Dermis microvascular lymphatic vessel endothelial cell (primary cell): ENCODE results near the gene FKBP5. TPM values are rescaled to one million over a fixed set of nuclear protein-coding genes. Genes with fewer than 3 reads are reported as not detected.

Experiments used
- DNase-seq, 2 donors: peaks; one replicate each; pipeline versions ENCODE4 v3.0.0 to v3.0.0-alpha.2; 2010; ENCODE audit warnings: low read depth in 2 of 2
- total RNA-seq: library from RNA; depleted of rRNA; stranded (reverse); fragments of >200 nt; gene quantifications from 2 replicates; pipeline ENCODE4 v1.2.1, GENCODE V29; 2014

FKBP5 gene
- total RNA-seq, 1 donor from 2014 or later, result 40.3 TPM

- DNase-seq, result no peak
Measured at GRCh38 chr6:35665573-35665972, 23.1 kb downstream of the FKBP5 start.

DNA sequence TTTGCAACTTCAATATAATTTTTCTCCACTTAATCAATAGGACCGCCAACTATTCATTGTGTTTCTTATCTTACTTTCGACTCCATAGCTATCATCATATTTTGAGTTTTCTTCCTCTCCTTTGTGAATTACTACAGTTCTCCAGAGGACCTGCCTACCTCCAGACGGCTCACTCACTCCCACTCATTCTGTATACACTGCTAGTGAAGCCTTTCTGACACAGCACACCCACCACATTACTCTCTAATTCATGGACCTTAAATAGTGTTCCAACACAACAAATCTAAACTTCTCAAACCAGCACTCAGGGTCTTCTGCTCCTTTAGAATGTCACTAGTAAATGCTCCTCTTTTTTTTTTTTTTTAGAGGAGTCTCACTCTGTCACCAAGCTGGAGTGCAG is 23.8 kb downstream of the FKBP5 start:
- DNase-seq, result no peak

DNA sequence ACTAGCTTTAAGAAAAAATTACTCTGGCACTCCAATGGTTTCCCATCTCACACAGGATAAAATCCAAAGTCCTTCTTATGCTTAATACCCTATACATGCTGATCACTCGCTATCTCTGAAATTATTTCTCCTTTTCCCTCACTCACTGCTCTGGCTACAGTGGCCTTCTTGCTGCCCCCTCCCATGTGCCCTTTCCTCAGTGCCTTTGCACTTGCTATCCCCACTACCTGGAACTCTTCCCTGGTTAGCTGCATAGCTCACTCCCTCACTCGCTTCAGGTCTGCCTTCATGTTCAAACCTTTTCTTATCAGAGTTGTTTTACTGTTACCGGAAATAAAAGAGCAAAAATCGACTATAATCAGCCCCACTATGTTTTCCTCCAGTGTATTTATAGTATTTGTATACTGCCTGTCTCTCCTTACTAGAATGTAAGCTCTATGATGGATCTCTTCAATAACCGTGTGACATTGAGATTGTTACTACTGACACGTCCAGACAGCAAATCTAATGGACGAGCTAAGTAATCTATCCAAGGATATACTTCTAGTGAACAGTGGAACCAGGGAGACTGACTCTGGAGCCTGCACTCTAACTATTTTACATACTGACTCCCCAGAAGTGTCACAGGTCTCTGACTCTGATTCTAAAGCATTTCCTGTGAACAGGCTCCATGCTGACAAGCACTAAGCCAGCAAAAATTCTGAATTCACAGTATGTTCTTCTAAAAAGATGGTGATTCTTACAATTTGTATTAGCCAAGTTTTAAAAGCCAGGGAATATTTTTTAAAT is 25.1 kb downstream of the FKBP5 start:
- peak in 1 of 2 donors; percentile 81 for DNase-seq

DNA sequence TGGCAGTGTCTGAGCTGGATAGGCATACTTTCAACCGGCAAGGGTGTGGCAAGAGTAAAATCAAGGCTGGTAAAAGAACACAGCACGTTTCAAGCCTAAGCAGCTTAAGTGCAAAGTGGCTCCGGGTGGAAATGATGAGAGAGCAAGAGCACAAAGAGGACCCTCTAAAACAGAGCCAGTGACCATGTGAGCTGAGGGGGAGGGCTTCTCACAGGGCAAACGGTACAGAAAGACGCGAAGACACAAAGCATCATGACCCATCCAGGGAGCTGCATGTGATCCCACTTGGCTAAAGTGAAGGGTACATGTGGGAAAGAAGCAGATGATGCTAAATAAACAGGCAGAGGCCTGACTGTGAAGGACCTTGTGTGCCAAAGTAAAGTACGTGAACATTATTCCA is 25.7 kb downstream of the FKBP5 start:
- no peak for DNase-seq

DNA sequence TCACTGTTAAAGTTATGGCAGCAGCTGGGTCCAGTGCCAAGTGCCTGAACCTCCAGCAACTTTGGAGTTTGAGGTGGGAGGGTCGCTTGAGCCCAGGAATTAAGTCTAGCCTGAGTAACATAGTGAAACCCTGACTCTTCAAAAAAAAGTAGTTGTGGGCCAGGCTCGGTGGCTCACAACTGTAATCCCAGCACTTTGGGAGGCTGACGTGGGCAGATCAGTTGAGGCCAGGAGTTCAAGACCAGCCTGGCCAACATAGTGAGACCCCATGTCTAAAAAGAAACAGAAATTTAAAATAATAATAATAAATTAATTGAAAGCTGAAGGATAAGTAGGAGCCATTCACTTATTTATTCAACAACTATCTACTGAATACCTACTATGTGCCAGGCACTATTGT is 33.8 kb downstream of the FKBP5 start:
- no peak for DNase-seq

- DNase-seq, result no peak
Measured at GRCh38 chr6:35651244-35651643, 37.5 kb downstream of the FKBP5 start.

DNA sequence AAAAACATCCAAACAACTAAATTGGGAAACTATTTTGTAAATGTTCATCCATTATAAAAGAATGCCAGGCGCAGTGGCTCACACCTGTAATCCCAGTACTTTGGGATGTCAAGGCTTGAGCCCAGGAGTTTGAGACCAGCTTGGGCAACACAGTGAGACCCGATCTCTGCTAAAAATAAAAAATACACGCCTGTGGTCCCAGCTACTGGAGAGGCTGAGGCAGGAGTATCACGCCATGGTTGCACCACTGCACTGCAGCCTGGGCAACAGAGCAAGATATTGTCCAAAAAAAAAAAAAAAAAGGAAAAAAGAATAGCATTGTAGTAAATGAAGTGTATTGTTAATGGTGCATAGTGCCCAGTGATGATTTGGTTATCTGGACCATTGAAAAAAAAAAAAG is 38.7 kb downstream of the FKBP5 start:
- DNase-seq, result no peak

GRCh38 chr6:35648203-35648602 is 40.5 kb downstream of the FKBP5 start:
- no peak for DNase-seq

GRCh38 chr6:35647400-35647799 is 41.3 kb downstream of the FKBP5 start:
- no peak for DNase-seq

DNA sequence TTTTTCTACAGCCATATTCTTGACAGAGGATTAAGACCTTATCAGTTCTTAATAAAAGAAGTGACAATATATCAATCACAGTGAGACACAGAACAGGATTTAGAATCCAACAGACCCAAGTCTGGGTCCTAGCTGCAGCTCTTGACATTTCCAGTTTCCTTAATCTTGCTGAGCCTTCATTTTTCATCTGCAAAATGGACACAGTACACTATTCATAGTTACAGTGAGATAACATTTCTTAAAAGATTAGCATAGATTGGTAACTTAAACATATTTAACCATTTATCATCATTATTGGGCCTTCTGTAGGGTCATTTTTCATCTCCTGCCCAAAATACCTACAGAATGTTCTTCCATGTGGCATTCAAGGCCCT is 45.6 kb downstream of the FKBP5 start:
- DNase-seq, result no peak

- no peak for DNase-seq
Measured at GRCh38 chr6:35642471-35643161, 46.1 kb downstream of the FKBP5 start.

GRCh38 chr6:35640017-35640664 is 48.6 kb downstream of the FKBP5 start:
- no peak for DNase-seq

DNA sequence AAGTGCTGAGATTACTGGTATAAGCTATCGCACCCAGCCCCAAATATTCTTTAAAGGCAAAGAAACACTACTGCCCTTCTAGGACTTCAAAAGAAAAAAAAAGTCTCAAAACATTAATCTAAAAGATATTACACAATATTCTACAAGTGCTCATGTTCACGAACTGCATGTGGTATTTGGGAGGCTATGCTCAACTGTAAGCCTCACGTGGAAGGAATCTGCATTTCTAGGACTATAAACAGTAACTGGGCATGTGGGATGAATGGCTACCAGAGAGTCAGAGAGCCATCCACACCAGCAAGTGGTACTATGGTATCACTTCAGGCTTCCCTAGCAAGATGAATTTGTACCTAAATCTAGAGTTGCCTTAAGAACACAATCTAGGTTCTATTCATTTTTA is 50.0 kb downstream of the FKBP5 start:
- DNase-seq, result no peak

DNA sequence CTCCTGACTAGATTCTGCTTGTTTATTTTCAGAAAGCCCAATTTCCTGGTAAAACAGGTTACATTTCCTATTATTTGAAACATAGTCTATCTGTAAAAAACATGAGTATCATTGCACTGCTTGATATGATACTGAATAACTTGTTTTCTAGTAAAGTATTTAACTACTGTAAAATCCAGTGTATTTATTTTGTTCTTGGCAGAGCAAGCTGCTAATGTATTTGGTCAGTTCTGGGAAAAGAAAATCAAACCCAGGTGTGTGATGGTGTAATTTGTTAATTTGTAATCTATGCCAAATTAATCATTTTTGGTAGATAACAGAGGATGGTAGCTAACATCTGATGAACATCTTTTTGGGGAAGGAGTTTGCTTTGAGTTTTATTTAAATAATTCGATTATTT is 50.8 kb downstream of the FKBP5 start:
- DNase-seq, result no peak

GRCh38 chr6:35635601-35636597 is 52.8 kb downstream of the FKBP5 start:
- no peak for DNase-seq

DNA sequence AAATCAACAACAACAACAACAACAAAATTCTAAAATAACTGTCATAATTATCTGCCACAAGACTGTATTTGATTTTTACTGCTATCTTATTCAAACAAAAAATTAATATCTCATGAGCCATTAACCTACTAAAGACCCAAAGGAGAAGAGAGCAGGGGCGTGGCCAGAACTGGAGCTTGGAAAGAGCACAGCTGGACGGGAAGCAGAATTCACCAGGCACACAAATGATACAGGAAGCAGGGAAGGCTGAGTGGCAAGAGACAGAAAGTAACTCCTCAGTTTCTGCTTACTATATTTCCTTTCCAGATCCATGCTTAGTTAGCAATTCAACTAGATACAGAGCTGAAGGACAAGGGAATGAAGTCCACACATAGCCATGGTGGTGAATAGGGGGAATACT is 54.4 kb downstream of the FKBP5 start:
- DNase-seq, result peak; percentile 27 to 60

DNA sequence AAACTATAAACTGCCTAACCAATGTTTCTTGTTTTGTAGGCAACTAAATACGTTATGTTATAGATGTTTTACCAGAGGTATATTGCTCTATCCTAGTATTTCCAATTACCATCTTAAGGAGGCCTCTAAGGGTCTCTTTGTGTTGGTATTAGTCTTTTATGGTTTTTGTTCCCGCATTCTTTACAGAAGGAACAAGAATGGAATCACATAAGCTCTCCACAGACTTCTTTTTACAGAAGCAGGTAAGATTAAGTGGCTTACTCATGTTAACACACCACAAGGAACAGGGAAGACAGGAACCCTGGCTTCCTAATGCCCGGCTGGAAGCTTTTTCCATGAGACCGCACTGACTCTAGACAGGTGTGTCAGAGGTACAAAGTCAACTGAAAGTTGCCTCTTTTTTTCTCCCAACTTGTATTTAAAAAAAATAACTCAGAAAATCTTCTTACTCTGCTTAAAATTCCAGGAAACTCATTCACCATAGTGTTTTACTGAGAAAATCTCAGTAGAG is 55.1 kb downstream of the FKBP5 start:
- no peak for DNase-seq

DNA sequence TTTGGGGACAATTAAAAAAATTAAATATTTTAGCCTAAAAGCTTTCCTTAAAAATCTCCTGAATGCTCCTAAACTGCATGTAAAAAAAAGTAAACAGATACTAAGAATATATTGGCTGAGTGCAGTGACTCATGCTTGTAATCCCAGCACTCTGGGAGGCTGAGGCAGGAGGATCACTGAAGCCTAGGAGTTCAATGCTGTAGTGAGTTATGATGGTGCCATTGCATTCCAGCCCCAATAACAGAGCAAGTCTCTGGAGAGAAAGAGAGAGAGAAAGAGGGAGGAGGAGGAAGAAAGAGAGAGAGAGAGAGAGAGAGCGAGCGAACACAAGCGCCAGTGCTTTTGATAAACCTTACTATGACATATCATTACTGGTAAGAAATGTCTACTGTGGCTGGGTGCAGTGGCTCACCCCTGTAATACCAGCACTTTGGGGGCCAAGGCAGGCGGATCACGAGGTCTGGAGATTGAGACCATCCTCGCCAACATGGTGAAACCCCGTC is 58.8 kb downstream of the FKBP5 start:
- DNase-seq, result no peak

DNA sequence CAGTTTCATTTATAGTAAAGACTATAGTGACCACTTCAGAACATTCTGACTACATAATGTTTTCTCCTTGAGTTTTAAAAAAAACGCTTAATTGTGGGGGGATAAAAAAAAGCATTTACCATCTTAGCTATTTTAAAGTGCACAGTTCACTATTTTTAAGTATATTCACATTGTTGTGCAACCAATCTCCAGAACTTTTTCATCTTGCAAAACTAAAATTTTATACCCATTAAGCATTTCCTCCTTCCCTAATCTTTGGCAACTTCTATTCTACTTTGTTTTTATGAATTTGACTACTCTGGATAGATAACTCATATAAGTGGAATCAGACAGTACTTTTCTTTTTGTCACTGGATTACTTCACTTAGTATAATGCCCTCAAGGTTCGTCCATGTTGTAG is 62.3 kb downstream of the FKBP5 start:
- DNase-seq, result no peak

- peak in 1 of 2 donors; percentile 58 for DNase-seq
Measured at GRCh38 chr6:35624341-35625070, 64.2 kb downstream of the FKBP5 start.
